ENCODE data around the gene UBE2O. TPM values are rescaled to one million over a fixed set of nuclear protein-coding genes. Genes with fewer than 3 reads are reported as not detected.

UBE2O gene
- total and polyA plus RNA-seq, 4 donors = 3.3 to 71.5 (median 9.2) TPM

GRCh38 chr17:76405607-76405966 lies 47.4 kb downstream of the UBE2O start:
- Histone ChIP-seq H3K36me3 (ENCODE audit: control insufficient read depth in 4 of 4, insufficient read depth in 3 of 4, low read depth in 1 of 4, low read length in 3 of 4) (peaks cover 0 to 26% (median 8%) of the 10 kb centered on the region in 4 donors), H3K27ac (ENCODE audit: low read depth in 1 of 2, low read length in 2 of 2) (no peak overlapping the region), H3K4me3 (ENCODE audit: low read depth in 1 of 3, low read length in 3 of 3) (no peak overlapping the region), H3K27me3 (ENCODE audit: control insufficient read depth in 4 of 4, insufficient read depth in 4 of 4, low read length in 3 of 4) (no peaks in the 10 kb centered on the region), H3K9me3 (ENCODE audit: control insufficient read depth in 4 of 4, low read length in 3 of 4) (no peaks in the 10 kb centered on the region), H3K4me1 (ENCODE audit: control insufficient read depth in 4 of 4, insufficient read depth in 4 of 4, low read length in 3 of 4) (peaks cover 0 to 13% (median 9%) of the 10 kb centered on the region in 4 donors), H3K9ac (ENCODE audit: low read depth in 1 of 2, low read length in 2 of 2) (no peak overlapping the region)
- DNase-seq (ENCODE audit: low spot score) = no peak
- 94% methylated on average over 9 of the region's 9 CpGs for WGBS
- TF ChIP-seq RXRA (IDR thresholded peaks at IDR 0.05) = no peak
- TF ChIP-seq NR2F2 (IDR thresholded peaks at IDR 0.05) = no peak

GRCh38 chr17:76404976-76405563 lies 47.9 kb downstream of the UBE2O start:
- 86% methylated on average over 25 of the region's 25 CpGs for WGBS
- Histone ChIP-seq H3K27ac (ENCODE audit: low read depth in 1 of 2, low read length in 2 of 2) (no peak overlapping the region), H3K4me3 (ENCODE audit: low read depth in 1 of 3, low read length in 3 of 3) (no peak overlapping the region), H3K36me3 (ENCODE audit: control insufficient read depth in 4 of 4, insufficient read depth in 3 of 4, low read depth in 1 of 4, low read length in 3 of 4) (peaks cover 2 to 30% (median 9%) of the 10 kb centered on the region in 4 donors), H3K9me3 (ENCODE audit: control insufficient read depth in 4 of 4, low read length in 3 of 4) (no peaks in the 10 kb centered on the region), H3K9ac (ENCODE audit: low read depth in 1 of 2, low read length in 2 of 2) (no peak overlapping the region), H3K4me1 (ENCODE audit: control insufficient read depth in 4 of 4, insufficient read depth in 4 of 4, low read length in 3 of 4) (peaks cover 0 to 13% (median 9%) of the 10 kb centered on the region in 4 donors), H3K27me3 (ENCODE audit: control insufficient read depth in 4 of 4, insufficient read depth in 4 of 4, low read length in 3 of 4) (no peaks in the 10 kb centered on the region)
- no peak for DNase-seq (ENCODE audit: low spot score)
- TF ChIP-seq NR2F2 (IDR thresholded peaks at IDR 0.05) = peak; percentile 80
- no peak for TF ChIP-seq RXRA (IDR thresholded peaks at IDR 0.05)

GRCh38 chr17:76404256-76404655 lies 48.7 kb downstream of the UBE2O start:
- no peak for DNase-seq (ENCODE audit: low spot score)
- 83% methylated on average over 6 of the region's 6 CpGs for WGBS
- Histone ChIP-seq H3K9ac (ENCODE audit: low read depth in 1 of 2, low read length in 2 of 2) (no peak overlapping the region), H3K4me1 (ENCODE audit: control insufficient read depth in 4 of 4, insufficient read depth in 4 of 4, low read length in 3 of 4) (peaks cover 0 to 13% (median 9%) of the 10 kb centered on the region in 4 donors), H3K27me3 (ENCODE audit: control insufficient read depth in 4 of 4, insufficient read depth in 4 of 4, low read length in 3 of 4) (no peaks in the 10 kb centered on the region), H3K27ac (ENCODE audit: low read depth in 1 of 2, low read length in 2 of 2) (no peak overlapping the region), H3K4me3 (ENCODE audit: low read depth in 1 of 3, low read length in 3 of 3) (no peak overlapping the region), H3K9me3 (ENCODE audit: control insufficient read depth in 4 of 4, low read length in 3 of 4) (no peaks in the 10 kb centered on the region), H3K36me3 (ENCODE audit: control insufficient read depth in 4 of 4, insufficient read depth in 3 of 4, low read depth in 1 of 4, low read length in 3 of 4) (peaks cover 3 to 35% (median 14%) of the 10 kb centered on the region in 4 donors)
- no peak for TF ChIP-seq NR2F2 (IDR thresholded peaks at IDR 0.05)
- no peak for TF ChIP-seq MAX (IDR thresholded peaks at IDR 0.05)
- TF ChIP-seq YY1 (IDR thresholded peaks at IDR 0.05) = no peak
- TF ChIP-seq RXRA (IDR thresholded peaks at IDR 0.05) = no peak
- no peak for TF ChIP-seq JUND (IDR thresholded peaks at IDR 0.05)
- TF ChIP-seq FOXA1 (IDR thresholded peaks at IDR 0.05) = no peak
- TF ChIP-seq REST (IDR thresholded peaks at IDR 0.05) = no peak

- H3K9ac ChIP-seq (ENCODE audit: low read depth in 1 of 2, low read length in 2 of 2) = no peak overlapping the region
- no peak overlapping the region for H3K27ac ChIP-seq (ENCODE audit: low read depth in 1 of 2, low read length in 2 of 2)
- peaks cover 3 to 39% (median 19%) of the 10 kb centered on the region in 4 donors for H3K36me3 ChIP-seq (ENCODE audit: control insufficient read depth in 4 of 4, insufficient read depth in 3 of 4, low read depth in 1 of 4, low read length in 3 of 4)
- 90% methylated on average over 5 of the region's 5 CpGs for WGBS
- DNase-seq (ENCODE audit: low spot score) = no peak
- peaks cover 0 to 3% (median 0%) of the 10 kb centered on the region in 4 donors for H3K4me1 ChIP-seq (ENCODE audit: control insufficient read depth in 4 of 4, insufficient read depth in 4 of 4, low read length in 3 of 4)
- no peak overlapping the region for H3K4me3 ChIP-seq (ENCODE audit: low read depth in 1 of 3, low read length in 3 of 3)
- no peaks in the 10 kb centered on the region for H3K27me3 ChIP-seq (ENCODE audit: control insufficient read depth in 4 of 4, insufficient read depth in 4 of 4, low read length in 3 of 4)
- no peaks in the 10 kb centered on the region for H3K9me3 ChIP-seq (ENCODE audit: control insufficient read depth in 4 of 4, low read length in 3 of 4)
- TF ChIP-seq ZBTB33 (IDR thresholded peaks at IDR 0.05) = no peak
- no peak for TF ChIP-seq REST (IDR thresholded peaks at IDR 0.05)
- no peak for TF ChIP-seq JUND (IDR thresholded peaks at IDR 0.05)
- no peak for TF ChIP-seq RXRA (IDR thresholded peaks at IDR 0.05)
- TF ChIP-seq GABPA (IDR thresholded peaks at IDR 0.05 in 1 of 2, conservative IDR thresholded peaks at IDR 0.05 in 1 of 2) = no peak
- TF ChIP-seq FOXA1 (IDR thresholded peaks at IDR 0.05) = no peak
Observed at GRCh38 chr17:76402711-76403110, 50.2 kb downstream of the UBE2O start.

Measured in liver (tissue), 9 donors.